Measurements from ENCODE around the gene TMEM203.
"Not testable (repeated sequence)": the region's sequence is repeated elsewhere in the genome, so short reads cannot be mapped to it uniquely, and the experiment has no call there.

Gene TMEM203

GRCh38 chr9:137205126-137206069 is at the start of gene TMEM203, which contains the start of gene NDOR1:
Gene TMEM203, minus strand, starts transcription at chr9:137205648. Its CDS starts 234 bp downstream, at chr9:137205414.
Gene NDOR1, plus strand, starts transcription at chr9:137205700. Its CDS starts 78 bp downstream, at chr9:137205778.
- peak; percentile 96 to 97 for DNase-seq

DNA sequence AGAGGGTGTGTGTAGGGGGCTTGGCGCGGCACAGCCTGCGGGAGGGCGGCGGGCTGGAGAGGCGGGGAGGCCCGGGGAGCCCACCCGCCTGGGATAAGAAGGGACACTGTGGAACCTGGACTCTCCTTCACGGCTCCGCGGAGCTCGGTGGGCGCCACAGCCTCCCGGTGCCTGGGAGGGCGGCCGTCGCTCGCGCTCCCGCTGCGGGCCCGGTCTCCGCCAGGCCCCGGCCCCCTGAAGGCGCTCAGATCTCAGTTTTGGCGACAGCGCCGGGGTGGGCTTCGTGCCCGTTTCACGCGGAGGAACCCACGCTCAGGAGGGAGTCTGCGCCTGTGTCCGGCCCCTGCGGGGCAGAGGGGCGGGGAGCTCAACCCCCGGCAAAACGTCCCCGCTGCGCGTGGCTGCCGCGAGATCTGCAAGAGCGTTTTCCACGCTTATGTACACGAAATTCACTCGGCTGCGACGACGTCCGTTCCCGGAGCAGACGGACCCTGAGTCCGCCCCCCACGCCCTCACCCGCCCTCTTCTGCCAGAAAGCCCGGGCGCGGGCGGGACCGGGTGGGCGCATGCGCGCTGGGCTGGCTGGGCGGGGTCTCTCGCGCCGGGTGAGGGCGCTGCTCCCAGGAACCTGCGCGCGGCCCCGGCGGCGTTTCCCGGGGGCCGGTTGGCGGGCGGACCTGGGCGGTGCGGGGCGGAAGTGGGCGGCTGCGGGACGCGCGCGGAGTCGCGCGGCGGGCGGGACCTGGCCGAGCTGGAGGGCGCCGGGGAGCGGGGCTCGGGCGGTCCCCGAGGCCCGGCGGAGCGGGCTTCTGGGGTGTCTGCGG is 49.4 kb upstream of the TMEM203 start, which contains the start of gene NELFB:
Gene NELFB, plus strand, starts transcription at position 704 of the 824 bp plus-strand sequence.
- peak; percentile 98 for DNase-seq

- no peak for DNase-seq
Observed at GRCh38 chr9:137253717-137254623, 48.5 kb upstream of the TMEM203 start.

DNA sequence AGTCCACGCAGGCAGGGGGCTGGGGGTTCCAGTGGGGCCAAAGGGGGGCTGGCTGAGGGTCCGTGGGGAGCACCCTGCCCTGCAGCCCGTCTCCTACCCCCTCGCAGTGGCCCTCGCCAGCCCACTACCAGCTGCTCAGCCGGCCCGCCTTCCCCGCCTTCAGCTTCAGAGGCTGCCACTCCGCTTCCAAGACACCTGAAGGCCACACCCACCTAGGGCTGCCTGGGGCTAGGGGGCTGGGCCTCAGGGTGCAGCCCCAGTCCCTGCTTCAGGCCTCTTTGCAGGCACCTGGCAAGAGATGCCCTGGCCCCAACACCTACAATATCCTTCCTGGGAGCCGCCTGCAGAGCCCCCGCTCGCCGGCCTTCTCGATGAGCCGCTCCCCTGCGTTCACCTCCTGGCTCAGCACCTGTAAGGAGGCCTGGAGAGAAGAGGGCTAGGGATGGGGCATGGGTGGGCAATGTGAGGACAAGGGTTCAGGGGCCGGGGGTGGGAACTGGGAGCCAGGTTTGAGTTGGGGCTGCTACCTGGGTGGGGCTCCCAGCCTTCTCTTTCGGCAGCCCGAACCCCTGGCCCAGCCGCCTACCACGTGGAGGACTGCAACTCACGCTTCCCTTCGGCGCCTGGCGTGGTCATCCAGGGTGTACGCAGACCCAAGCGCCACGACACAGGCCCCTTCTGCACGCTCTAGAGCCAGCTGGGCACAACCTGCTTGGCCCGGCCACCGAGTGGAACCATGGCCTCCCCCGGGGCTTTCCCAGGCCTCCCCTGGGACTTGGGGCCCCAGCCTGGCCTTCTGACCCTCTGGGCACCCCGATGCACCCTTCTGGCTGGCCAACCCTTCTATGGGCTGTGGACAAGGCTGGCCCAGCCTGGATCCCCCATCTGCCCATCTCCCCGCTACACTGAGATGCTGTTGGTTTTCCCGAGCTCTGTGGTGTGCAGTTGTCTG is 47.4 kb upstream of the TMEM203 start:
- DNase-seq: no peak

DNA sequence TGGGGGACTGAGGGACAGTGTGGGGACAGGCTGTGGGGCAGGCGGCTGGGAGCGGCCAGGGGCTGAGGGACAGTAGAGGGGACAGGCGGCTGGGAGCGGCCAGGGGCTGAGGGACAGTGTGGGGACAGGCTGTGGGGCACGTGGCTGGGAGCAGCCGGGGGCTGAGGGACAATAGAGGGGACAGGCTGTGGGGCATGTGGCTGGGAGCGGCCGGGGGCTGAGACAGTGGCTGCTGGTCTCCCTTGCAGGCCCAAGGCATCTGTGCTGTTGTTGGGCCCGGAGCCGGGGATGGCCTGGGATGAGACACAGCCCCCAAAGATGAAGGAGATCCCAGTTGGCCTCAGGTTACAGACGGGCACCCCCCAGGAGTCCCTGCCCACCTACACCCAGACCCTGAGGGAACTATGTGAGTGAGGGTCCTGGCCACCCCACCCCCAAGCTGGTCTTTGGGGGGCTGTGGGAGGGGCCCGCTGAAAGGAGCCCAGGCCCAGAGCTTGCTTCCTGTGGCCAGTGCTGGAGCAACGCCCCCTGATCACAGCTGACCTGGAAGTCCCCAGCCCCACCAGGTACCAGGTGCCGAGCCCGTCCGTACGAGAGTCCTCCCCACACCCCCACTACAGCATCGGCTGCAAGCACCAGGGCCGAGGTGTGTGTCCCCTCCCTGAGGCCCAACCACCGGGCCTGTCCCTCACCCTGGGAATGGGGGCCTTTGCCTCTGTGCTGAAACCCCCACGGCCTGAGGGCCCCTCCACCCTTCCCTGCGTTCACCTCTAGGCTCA is 46.2 kb upstream of the TMEM203 start:
- no peak for DNase-seq

DNA sequence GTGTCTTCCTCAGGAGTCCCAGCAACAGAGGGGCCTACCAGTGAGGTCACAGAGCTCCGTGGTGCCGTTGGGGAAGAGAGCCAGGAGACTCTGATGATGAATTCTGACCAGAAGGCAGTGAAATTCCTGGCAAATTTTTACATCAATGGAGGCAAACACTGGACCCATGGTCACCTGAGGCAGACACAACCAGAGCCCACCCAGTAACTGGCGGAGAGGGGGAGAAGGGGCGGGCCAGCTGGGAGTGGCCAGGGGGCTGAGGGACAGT is 45.7 kb upstream of the TMEM203 start, which contains the start of gene STPG3:
Gene STPG3, plus strand, starts transcription at position 93 of the 268 bp plus-strand sequence. Its CDS starts 1 bp downstream, at position 94.
- DNase-seq: no peak

DNA sequence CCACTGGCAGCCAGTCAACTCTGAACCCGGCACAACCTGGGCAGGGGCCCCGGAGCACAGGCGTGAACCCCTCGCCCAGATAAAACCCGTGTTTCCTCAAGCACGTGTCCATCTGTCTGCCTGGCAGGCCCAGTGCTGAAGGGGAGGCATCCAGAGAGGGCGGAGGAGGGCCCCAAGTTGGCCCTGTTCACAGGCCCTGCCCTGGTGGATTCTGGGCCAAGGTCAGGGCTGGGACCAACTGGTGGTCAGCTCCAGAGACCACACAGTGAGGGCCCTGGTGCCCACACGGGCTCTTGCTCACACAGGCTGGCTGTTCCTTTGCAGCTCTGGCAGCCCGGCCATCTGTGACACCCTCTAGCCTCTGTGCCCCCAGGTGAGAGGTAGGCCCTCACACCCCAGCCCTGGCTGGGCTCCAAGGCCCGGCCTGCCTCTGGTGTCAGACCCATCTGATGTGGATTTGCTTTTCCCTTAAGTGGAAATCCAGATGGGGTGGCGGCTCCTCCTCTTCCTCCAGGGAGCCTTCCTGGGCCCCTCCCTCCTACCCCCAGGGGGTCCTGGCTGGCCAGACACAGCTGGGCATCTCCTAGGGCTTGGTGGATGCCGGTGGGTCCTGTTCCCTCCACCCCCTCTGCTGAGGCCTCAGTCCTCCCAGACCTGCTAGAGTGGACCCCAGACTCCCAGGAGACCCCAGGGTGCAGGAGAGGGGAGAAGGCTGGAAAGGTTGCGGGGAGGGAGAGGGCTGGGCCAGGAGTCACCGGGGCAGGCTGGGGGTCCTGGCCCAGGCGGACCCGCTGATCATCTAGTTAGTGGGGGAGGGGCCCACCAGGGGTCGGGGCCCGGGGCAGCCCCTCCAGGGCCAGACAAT is 45.1 kb upstream of the TMEM203 start:
- no peak for DNase-seq

DNA sequence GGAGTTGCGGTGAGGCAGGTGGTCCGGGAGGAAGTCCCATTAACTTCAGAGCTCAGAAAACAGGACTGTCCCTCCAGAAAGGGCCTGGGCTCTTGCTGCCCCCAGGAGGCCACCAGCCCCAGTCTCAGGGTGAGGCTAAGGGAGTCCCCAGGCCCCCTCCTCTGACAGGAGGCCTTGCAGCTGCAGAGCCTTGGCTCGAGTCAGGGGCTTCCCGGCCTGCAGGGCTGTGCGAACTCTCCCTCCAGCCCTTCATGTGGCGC is 42.4 kb upstream of the TMEM203 start:
- no peak for DNase-seq

DNA sequence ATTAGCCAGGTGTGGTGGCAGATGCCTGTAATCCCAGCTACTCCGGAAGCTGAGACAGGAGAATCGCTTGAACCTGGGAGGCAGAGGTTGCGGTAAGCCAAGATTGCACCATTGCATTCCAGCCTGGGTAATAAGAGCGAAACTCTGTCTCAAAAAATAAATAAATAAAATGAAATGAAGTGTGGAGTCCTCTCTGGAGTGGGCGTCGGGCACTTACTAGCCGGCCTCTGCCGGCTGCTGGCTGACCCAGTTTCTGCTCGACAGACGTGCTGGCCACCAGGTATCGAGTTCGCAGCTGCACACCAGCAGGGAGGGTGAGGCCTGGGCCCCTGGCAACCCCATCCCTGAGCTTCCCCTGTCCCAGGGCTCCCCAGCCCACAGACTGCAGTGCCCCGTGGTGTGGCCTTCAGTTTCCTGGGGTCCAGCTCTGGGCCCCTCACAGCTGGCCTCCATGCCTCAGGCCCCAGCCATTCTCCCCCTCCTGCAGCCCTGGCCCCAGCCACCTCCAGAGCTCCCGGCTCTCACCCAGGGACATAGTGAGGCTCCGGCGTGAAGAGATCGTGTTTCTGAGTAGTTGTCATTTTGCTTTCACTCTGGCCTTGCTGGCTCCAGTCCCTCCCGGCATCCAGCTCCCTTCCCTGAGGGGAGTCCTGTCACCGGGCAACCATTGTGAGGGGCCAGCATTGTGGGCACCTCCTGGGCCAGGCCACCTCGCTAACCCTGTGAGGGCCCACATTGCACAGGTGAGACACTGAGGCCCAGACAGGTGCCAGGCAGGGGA is 41.9 kb upstream of the TMEM203 start:
- no peak for DNase-seq

- no peak for DNase-seq
Observed at GRCh38 chr9:137245450-137246421, 40.3 kb upstream of the TMEM203 start.

DNA sequence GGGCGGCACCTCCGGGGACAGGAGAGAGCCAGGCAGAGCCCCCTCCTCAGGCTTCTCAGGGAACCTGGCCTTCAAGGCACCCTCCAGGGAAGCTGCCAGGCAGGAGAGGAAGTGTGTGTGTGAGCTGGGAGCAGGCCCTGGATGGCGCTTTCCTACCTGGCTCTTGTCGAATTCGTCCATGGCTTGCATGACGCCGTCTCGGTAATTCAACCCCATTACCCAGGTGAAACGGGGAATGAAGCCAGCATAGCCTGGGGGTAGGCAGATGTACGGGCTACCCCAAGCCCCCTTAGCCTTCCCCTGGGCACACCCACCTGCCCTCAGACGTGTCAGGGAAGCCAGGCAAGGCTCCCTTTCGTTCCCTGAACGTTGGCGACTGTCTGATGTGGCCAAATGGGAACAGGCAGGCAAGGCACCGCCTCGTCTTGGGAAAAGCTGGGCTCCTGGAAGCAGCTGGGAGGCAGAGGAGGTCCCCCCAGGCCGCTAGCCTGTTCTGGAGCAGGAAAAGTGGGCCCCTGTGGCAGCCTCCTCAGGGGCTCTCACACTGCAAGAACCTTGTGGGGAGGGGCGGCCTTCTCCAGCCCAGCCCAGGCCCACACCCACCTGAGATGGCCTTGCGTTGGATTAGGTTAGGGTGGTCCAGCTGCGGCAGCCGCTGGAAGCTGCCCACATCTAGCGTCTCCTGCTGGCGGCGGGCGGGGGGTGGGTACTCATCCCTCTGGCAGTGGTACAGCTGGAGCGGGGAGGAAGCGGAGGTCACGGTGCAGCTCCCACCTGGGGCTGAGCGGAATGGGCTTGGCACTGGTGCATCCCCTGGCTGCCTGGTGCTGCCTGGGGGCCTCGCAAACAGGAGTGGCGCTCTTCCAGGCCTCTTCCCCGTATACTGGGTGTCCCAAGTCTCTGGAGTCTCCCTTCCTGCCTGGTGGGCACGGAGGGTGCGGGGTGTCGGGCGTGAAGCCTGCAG is 39.3 kb upstream of the TMEM203 start:
- no peak for DNase-seq

DNA sequence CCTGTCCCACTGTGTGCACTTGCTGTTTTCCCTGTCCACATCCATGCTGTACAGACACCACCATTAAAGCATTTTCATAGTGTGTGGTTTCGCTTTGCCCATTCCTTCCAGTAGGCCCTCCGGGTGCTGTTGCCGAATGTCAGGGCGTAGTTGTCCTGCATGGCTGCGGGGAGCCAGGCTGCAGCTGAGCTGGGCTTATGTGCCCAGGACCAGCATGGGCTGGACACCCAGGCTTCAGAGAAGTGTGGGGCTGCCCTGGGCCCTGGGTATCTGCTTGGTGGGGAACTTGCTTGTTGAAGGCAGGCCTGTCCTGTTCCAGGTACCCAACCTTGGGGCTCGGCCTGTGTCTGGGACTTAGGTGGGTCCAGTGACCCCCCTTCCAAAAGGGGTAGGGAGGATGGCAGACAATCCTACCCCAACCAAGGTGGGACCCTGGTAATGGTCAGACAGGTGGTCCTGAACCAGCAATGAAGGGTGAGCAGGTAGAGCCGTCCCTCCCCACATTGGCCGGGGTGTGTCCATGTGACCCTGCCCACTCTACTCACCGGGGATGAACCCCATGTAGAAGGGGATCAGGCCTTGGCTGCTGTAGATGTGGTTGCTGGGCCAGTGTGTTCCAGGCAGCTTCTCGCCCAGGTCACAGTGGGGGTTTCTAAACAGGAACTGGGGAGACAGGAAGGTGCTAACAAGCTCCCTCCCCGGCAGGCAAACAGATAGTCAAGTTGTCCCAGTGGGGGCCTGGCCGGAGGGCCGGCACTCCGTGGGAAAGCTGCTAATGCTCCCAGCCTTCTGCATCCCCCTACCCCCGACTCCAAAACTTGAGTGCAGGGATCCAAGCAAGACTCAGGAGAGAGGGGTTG is 38.4 kb upstream of the TMEM203 start:
- DNase-seq: peak in 1 of 2 experiments; percentile 57

GRCh38 chr9:137243266-137243625 is 37.8 kb upstream of the TMEM203 start:
- DNase-seq: not testable (repeated sequence)

DNA sequence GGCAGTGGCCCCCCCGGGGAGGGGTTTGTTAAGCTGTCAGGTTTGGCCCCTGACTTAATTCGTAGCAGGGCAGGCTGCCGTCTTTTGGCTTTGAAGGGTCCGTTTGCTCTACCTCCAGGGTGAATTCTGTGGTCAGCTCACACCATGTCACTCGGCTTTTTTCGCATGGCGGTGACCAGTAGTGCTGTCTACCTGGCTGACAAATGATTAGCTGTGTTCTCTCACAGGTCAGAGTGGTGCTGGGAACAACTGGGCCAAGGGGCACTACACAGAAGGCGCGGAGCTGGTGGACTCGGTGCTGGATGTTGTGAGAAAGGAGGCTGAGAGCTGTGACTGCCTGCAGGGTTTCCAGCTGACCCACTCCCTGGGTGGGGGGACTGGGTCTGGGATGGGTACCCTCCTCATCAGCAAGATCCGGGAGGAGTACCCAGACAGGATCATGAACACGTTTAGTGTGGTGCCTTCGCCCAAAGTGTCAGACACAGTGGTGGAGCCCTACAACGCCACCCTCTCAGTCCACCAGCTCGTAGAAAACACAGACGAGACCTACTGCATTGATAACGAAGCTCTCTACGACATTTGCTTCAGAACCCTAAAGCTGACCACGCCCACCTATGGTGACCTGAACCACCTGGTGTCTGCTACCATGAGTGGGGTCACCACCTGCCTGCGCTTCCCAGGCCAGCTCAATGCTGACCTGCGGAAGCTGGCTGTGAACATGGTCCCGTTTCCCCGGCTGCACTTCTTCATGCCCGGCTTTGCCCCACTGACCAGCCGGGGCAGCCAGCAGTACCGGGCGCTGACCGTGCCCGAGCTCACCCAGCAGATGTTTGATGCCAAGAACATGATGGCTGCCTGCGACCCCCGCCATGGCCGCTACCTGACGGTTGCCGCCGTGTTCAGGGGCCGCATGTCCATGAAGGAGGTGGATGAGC is 37.1 kb upstream of the TMEM203 start:
- no peak for DNase-seq

All from activated T-cell treated with anti-CD3 and anti-CD28 coated beads, Interleukin-2, amount 50 U/mL, for 48 hours (primary cell).